Measurements from ENCODE around the gene ACKR2. TPM values are rescaled to one million over a fixed set of nuclear protein-coding genes. Genes with fewer than 3 reads are reported as not detected.

The ACKR2 gene, protein sequence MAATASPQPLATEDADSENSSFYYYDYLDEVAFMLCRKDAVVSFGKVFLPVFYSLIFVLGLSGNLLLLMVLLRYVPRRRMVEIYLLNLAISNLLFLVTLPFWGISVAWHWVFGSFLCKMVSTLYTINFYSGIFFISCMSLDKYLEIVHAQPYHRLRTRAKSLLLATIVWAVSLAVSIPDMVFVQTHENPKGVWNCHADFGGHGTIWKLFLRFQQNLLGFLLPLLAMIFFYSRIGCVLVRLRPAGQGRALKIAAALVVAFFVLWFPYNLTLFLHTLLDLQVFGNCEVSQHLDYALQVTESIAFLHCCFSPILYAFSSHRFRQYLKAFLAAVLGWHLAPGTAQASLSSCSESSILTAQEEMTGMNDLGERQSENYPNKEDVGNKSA
- 0.06 and 0.26 TPM in 2 replicates for total RNA-seq

DNA sequence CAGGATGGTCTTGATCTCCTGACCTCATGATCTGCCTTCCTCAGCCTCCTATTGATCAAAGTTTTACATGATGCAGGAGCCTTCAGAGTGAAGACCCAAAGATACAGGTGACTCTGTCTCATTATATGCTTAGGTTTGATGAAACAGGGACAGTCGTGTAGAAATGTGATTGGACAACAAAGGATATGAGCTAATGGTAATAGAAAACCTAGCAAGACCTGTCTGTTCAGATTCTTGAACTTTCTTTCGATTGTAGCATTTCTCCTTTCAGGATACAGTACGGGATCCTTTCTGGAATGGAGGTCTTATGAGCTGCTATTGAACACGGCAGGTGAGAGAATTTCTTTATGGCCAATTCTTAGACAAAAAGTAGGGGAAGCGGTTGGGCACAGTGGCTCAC, at the start of gene ACKR2:
Gene ACKR2, plus strand, starts transcription at position 244 of the 400 bp plus-strand sequence. CDS start 55,058 bp downstream, outside the sequence.

DNA sequence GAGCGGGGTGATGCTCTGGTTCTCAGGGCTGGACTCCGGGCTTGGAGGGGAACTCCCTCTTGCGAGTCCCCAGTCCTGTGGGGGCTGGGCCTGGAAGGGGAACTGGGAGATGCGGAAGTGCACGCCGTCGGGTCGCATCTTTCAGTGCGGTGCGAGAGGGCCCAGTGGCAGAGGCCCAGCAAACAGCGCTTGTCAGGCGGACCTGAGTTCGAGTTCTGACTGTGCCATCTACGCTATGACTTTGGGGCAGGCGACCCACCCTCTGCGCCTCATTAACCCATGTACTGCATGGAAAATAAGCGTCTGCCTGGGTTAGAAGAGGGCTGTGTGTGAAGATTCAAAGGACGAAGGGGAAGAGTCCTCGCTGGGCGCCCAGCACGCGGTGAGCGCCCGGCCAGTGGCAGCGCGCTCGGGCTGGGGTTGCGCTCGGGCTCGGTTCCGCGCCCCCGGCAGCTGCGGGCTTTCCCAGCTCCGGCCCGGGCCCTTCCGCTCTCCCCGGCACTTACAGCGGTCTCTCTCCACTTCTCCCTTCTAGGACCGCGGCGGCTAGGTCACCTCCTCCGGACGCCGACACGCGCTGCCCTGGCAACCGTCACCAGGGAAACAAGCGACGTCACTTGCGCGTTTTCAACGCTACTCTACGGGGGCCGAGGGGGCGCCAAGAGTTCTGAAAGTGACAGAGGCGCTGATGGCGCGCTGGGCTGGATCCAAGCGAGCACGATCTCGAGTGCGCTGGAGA, 36.4 kb upstream of the ACKR2 start, which contains the start of gene CCDC13:
Gene CCDC13, minus strand, starts transcription at position 584 of the 739 bp plus-strand sequence. CDS start 14,908 bp downstream, outside the sequence.

DNA sequence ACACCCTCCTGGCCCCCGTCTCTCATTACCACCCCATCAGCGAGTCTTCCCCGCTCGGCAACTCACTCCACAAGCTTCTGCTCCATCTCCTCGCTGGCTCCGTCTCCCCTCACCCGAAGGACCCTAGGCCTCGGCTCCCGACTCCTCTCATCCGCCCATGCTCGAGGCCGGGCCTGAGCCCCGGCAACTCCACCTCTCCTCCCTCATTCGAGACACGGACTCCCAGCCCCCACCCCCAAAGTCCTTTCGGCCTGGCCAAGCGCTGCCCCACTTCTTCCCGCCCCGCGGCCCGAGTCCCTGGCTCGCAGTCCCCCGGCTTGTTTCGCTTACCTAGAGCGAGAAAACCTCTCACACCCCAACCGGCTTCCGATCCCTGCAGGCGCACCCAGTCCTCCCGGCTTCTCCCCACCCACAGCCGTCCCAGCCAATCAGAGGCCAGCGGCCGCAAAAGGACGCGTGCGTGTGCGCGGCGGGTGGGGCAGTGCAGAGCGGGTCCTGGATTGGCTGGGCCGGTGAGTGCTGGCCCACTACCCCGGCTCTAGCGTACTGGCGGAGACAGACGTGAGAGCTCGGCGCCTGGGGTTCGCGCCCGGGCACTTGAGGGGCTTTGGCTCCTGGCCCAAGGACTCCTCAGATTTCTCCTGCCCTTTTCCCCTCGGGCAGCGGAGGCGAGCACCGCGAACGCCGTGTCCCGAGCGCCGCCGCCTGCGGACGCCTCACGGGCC, 5.0 kb upstream of the ACKR2 start, which contains the start of gene HIGD1A:
Gene HIGD1A, minus strand, starts transcription at position 385 of the 725 bp plus-strand sequence. CDS start 10,237 bp downstream, outside the sequence.

DNA sequence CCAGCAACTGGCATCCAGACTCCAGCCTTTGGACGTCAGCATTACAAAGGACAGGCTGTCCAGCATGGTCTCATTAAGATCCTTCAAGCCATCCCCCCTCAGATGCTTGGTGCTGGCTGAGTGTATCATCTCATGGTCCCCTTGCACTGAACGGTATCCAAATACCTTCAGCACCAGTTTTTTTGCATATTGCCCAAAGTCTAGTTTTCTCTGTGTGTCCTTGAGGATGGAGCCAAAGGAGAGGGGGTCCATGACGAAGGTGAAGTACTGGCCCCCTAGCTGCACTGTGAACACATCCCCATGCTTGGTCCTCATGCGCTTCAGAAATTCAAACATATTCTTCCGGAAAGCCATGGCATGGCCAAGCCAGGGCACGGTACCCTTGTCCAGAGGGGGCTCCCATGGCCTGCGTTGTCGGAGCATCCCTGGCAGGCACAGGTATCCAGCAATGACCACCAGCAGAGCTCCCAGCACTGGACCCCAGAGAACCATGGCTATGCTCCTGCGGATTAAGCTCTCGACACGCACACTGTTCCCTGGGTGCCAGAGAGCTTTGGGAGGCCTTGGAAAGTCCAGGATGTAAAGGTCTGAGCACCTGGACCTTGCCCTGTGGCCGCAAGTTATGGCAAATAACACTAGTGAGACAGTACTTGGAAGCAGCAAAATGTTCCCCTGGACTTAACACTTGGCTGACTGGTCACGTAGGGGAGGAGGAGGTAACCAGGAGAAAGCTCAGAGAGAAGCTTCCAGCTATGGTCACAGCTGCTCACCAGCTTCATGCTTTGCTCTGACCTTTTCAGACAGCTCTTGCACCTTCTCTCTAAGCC, 66.3 kb downstream of the ACKR2 start, which contains the start of gene CYP8B1:
Gene CYP8B1, minus strand, starts transcription at position 555 of the 827 bp plus-strand sequence. Its CDS starts 63 bp downstream, at position 492.

DNA sequence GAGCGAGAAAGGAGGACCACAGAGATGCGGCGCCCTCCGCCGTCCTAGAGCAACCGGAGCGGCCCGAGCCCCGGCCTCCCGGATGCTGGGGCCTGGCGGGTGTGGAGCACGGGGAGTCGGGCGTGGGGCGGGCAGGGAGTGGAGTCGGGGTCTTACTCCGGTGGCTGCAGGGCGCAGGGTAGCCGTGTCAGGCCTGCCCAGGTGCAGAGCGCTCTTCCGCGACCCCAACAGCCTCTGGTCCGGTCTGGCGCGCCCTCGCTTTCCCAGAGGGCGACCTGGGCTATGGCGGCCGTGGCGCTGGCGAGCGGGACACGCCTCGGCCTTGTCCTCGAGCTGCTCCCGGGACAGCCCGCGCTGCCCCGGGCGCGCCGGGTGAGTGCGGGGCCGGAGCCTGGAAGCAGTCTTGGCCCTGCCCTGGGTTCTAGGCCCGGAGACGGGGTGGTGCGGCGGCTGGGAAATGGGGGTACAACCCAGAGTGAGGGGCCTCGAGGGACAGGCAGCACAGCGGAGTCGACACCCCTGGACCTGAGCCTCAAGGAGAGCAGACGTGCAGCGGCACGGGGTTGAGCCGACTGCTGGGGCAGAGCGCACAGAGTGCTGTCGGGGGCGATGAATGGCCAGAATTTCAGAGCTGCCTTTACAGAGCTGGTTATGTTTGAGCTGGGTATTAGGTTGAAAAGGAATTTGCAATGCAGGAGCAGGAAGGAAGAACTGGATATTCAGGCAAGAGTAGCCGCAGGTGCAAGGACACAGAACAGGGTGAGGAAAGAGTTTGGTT, 97.0 kb downstream of the ACKR2 start, which contains the start of gene ZNF662:
Gene ZNF662, plus strand, starts transcription at position 73 of the 778 bp plus-strand sequence. CDS start 1,973 bp downstream, outside the sequence.

Other genes starting within 250 kb of the ACKR2 start
- 61.0 and 62.5 TPM in 2 replicates for gene SEC22C, start 227.5 kb upstream of the ACKR2 start, total RNA-seq
- 16.2 and 16.8 TPM in 2 replicates for gene SS18L2, start 218.6 kb upstream of the ACKR2 start, total RNA-seq
- 44.1 and 59.3 TPM in 2 replicates for gene NKTR, start 208.8 kb upstream of the ACKR2 start, total RNA-seq
- 42.4 and 48.6 TPM in 2 replicates for gene ZBTB47, start 155.7 kb upstream of the ACKR2 start, total RNA-seq
- not detected in 2 replicates for gene KLHL40, start 123.9 kb upstream of the ACKR2 start, total RNA-seq
- not detected in 2 replicates for gene HHATL, start 106.6 kb upstream of the ACKR2 start, total RNA-seq
- 0.50 and 1.1 TPM in 2 replicates for gene CCDC13, start 36.2 kb upstream of the ACKR2 start, total RNA-seq
- 169 and 198 TPM in 2 replicates for gene HIGD1A, start 5.0 kb upstream of the ACKR2 start, total RNA-seq
- not detected in 2 replicates for gene CYP8B1, start 66.4 kb downstream of the ACKR2 start, total RNA-seq
- gene ZNF662, start 96.7 kb downstream of the ACKR2 start, total RNA-seq: 1.7 and 2.1 TPM in 2 replicates
- gene GASK1A, start 169.9 kb downstream of the ACKR2 start, total RNA-seq: 0.62 and 0.92 TPM in 2 replicates

Measured in aortic smooth muscle cell (primary cell).